T47D (cell line): ENCODE measurements around the gene APCDD1L.
"Not testable (repeated sequence)": the region's sequence is repeated elsewhere in the genome, so short reads cannot be mapped to it uniquely, and the experiment has no call there.

Source experiments
- DNase-seq, 2 experiments: peaks; one replicate each; pipeline versions ENCODE4 v3.0.0 to v3.0.0-alpha.2; 2011 to 2012; ENCODE audit warnings: low read depth in 1 of 2, low spot score in 1 of 2
- JUND ChIP-seq: IDR thresholded peaks from 2 replicates; pipeline ENCODE4 v1.6.1; 2012; ENCODE audit warnings: low read depth
- in situ Hi-C: cut with HindIII; loops from 2 replicates; pipeline ENCODE4 v1.10.0; 2016; ENCODE audit warnings: low sequenced_read_pairs, low pct_unique_long_range_greater_than_20kb

Gene APCDD1L

DNA sequence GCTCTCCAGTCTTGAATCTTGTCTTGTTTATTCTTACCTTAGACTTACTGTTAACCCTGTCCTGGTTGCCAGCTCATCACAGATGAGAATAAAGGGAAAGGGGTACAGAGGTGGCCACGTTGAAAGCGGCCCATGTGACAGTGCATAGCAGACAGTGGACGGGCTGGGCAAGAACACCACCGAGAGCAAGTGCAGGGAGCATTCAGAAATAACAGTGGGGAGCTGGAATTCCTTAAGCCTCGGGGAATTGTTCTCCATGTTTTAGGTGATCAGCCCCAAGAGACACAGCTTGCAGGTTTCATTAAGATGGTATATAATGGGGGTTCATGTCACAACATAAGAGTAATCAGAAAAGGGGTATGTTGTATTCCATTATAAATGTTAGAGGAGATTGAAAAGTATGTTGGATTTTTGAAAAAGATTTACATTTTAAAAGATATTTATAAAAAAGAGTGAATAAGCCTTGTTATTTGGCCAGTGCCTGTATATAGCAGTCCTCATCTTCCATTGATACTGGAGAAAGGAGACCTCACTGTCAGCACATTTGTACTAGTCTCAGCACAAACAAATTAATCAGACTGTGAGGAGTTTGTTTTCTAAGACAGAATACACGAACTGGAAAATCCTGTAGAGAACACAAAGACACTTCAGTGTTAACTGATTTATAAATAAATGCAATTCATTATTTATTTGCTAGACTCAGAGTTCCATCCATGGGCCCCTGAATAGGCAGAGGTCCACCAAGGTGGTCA is 90.8 kb downstream of the APCDD1L start:
- no peak for TF ChIP-seq JUND
- in situ Hi-C loops, result no loop called here
- DNase-seq, result no peak

- no peak for DNase-seq
- in situ Hi-C loops, result no loop called here
- no peak for TF ChIP-seq JUND
Observed at GRCh38 chr20:58421497-58421850, 93.7 kb downstream of the APCDD1L start.

DNA sequence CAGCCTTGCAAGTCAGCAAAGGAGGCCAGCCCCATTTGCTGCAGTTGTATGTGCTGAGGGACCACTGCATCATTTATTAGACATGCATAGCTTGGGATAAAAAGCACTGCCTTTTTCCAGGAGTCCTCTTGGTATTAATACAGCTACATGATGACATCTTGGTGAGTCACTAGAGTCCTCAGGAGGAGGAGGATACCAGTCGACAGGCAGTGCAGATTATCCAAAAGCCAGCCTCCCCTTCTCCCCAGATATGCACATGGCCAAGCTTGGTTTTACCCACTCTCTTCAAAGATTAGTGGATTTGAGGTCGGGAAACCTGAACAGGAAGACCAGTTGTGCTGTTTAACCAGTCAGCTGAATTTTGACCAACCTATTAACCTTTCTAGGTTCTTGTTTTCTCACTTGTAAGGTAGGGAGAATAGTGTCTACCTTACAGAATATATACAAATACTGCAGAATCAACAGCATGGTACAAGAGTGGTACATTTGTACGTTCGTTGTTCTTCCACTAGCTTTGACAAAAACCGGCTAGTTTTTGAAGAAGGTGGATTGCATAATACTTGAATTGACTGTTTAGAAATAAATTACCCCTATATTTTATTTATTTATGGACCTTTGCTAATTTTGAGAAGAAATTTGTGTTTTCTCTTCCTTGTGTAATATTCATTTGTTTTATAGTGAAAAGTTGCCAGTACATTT is 94.3 kb downstream of the APCDD1L start:
- DNase-seq, result no peak
- in situ Hi-C loops, result no loop called here

GRCh38 chr20:58418949-58419748 is 96.0 kb downstream of the APCDD1L start:
- in situ Hi-C loops, result no loop called here
- DNase-seq, result no peak
- TF ChIP-seq JUND, result no peak

More for the DNA sequence above, 94.3 kb downstream of the APCDD1L start:
- no peak for TF ChIP-seq JUND

DNA sequence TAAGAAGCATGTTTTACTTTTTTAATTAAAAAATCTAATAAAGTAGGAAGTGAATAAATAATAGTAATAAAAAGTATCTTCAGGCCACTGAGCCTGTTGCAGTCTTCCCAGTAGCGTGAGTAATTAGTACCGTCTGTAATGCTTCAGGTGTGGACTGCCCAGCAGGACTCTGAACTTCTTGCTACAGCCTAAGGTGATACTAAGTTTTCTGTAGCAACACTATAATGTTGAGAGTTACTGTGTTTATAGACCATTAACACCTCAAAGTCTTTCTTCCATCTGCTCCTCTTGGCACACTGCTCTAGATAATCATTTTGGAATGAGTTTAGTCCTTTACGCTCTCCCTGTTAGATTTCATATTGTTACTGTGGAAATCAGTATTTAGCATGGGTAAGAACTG is 97.8 kb downstream of the APCDD1L start:
- in situ Hi-C loops, result no loop called here
- DNase-seq, result no peak
- no peak for TF ChIP-seq JUND

DNA sequence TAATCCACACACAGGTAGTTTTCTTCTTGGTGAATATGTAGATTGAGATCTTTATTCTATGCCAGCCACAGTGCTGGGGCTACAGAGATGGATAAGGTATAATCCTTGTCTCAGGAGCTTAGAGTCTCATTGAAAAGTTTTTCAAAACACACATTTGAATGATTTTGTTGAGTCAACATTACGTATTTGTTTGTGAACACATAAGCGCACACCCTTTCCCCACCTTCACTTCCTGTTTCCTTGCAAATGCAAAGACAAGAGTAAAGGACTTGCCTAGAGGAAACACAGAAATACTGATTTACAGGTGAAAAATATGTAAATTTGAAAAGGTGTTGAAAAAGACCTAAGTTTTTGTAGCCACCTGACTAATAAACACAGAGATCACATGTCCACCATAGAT is 98.4 kb downstream of the APCDD1L start:
- no peak for DNase-seq
- in situ Hi-C loops, result no loop called here
- no peak for TF ChIP-seq JUND

DNA sequence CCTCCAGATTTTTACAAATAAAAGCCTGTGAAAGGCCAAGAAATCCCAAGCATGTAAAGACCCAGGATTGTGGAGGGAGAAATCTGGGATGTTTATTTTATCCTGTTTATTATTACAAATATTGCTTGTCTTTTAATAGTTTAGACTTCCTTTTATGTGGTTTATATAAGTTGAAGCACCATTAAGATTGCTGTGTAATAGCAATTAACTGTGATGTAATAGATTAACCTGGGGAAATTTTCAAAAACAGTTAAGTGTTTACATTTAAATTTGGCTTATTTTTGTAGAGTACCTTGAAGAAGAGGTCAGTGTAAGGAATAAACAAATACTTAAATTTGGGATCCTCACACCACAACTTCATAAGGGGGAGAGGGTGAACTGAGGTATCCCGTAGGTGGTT is 99.1 kb downstream of the APCDD1L start:
- in situ Hi-C loops, result no loop called here
- no peak for DNase-seq
- TF ChIP-seq JUND, result no peak

GRCh38 chr20:58414786-58415185 is 100.4 kb downstream of the APCDD1L start:
- DNase-seq, in situ Hi-C loops: not testable (repeated sequence)

DNA sequence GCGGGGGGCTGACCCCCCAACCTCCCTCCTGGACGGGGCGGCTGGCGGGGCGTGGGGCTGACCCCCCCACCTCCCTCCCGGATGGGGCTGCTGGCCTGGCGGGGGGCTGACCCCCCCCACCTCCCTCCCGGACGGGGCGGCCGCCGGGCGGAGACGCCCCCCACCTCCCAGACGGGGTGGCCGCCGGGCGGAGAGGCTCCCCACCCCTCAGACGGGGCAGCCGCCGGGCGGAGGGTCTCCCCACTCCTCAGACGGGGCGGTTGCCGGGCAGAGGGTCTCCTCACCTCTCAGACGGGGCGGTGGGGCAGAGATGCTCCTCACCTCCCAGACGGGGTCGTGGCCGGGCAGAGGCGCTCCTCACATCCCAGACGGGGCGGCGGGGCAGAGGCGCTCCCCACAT is 101.0 kb downstream of the APCDD1L start:
- DNase-seq, in situ Hi-C loops: not testable (repeated sequence)
